GM21717 (cell line): ENCODE measurements around the gene THAP7.
A peak's percentile ranks its signal among the peaks of the same experiment; 100 is the strongest.
"Not testable (repeated sequence)": the region's sequence is repeated elsewhere in the genome, so short reads cannot be mapped to it uniquely, and the experiment has no call there.

Source experiments
- ATAC-seq: cut with Tn5 transposase; IDR thresholded peaks from one replicate; pipeline ENCODE4 v1.9.1; 2021; ENCODE audit warnings: mild to moderate bottlenecking, moderate library complexity; ENCODE audit not compliant: unreplicated experiment

THAP7 gene

GRCh38 chr22:21013657-21014201 lies 11.8 kb upstream of the THAP7 start:
- no peak for ATAC-seq

GRCh38 chr22:21012446-21013407 lies 10.8 kb upstream of the THAP7 start:
- no peak for ATAC-seq

- ATAC-seq: no peak
These were observed 8.7 kb upstream of the THAP7 start for GRCh38 chr22:21010426-21011113.

- no peak for ATAC-seq
These were observed 7.9 kb upstream of the THAP7 start for GRCh38 chr22:21009638-21010425.

- ATAC-seq: not testable (repeated sequence)
These were observed 7.3 kb upstream of the THAP7 start for GRCh38 chr22:21009208-21009607.

GRCh38 chr22:21003782-21004181 lies 1.9 kb upstream of the THAP7 start:
- ATAC-seq: no peak

- peak; percentile 20 for ATAC-seq
These were observed 824 bp downstream of the THAP7 start for GRCh38 chr22:21000987-21001600.

GRCh38 chr22:21000207-21000986 lies 1.5 kb downstream of the THAP7 start:
- no peak for ATAC-seq

- ATAC-seq: no peak
These were observed 2.3 kb downstream of the THAP7 start for GRCh38 chr22:20999350-21000206.

GRCh38 chr22:20998411-20999336 lies 3.2 kb downstream of the THAP7 start:
- ATAC-seq: no peak

- ATAC-seq: no peak
These were observed 4.2 kb downstream of the THAP7 start for GRCh38 chr22:20997536-20998257.

GRCh38 chr22:20996598-20997535 lies 5.1 kb downstream of the THAP7 start:
- no peak for ATAC-seq

- no peak for ATAC-seq
These were observed 5.9 kb downstream of the THAP7 start for GRCh38 chr22:20996031-20996410.

- ATAC-seq: no peak
These were observed 6.4 kb downstream of the THAP7 start for GRCh38 chr22:20995329-20996030.

- ATAC-seq: no peak
These were observed 7.0 kb downstream of the THAP7 start for GRCh38 chr22:20994902-20995241.
